Measurements from ENCODE around the gene WIPF1.

WIPF1 gene

GRCh38 chr2:174610243-174610995 is 12.8 kb upstream of the WIPF1 start:
- peaks cover 100% of the 10 kb centered on the region for H3K4me1 Mint-ChIP-seq
- peak; percentile 22 for ATAC-seq
- no peaks in the 10 kb centered on the region for H3K9me3 Mint-ChIP-seq
- H3K27me3 Mint-ChIP-seq, result no peaks in the 10 kb centered on the region
- peak overlapping the region; percentile 91 to 97 for H3K27ac Mint-ChIP-seq
- peak in 1 of 2 donors; percentile 41 for DNase-seq
- peak overlapping the region; percentile 72 to 76 for H3K4me3 Mint-ChIP-seq

GRCh38 chr2:174609261-174609660 is 11.7 kb upstream of the WIPF1 start:
- no peaks in the 10 kb centered on the region for H3K9me3 Mint-ChIP-seq
- H3K27me3 Mint-ChIP-seq, result no peaks in the 10 kb centered on the region
- H3K4me3 Mint-ChIP-seq, result peak overlapping the region; percentile 66 to 70
- peaks cover 100% of the 10 kb centered on the region for H3K4me1 Mint-ChIP-seq
- peak overlapping the region; percentile 79 to 97 for H3K27ac Mint-ChIP-seq
- DNase-seq (no peak), ATAC-seq (no peak)

- H3K27me3 Mint-ChIP-seq, result no peaks in the 10 kb centered on the region
- peak; percentile 37 to 47 for DNase-seq
- ATAC-seq, result peak; percentile 71
- no peaks in the 10 kb centered on the region for H3K9me3 Mint-ChIP-seq
- H3K4me3 Mint-ChIP-seq, result peak overlapping the region; percentile 66 to 70
- peak overlapping the region; percentile 90 to 97 for H3K27ac Mint-ChIP-seq
- peaks cover 97% of the 10 kb centered on the region for H3K4me1 Mint-ChIP-seq
Measured at GRCh38 chr2:174608866-174609214, 11.2 kb upstream of the WIPF1 start.

GRCh38 chr2:174607989-174608865 is 10.6 kb upstream of the WIPF1 start:
- Mint-ChIP-seq H3K27me3 (no peaks in the 10 kb centered on the region), H3K4me1 (peaks cover 96% of the 10 kb centered on the region), H3K27ac (peak overlapping the region; percentile 90 to 97), H3K4me3 (peak overlapping the region; percentile 66 to 70), H3K9me3 (no peaks in the 10 kb centered on the region)
- ATAC-seq, result peak; percentile 90
- peak; percentile 45 to 73 for DNase-seq

- DNase-seq (no peak), ATAC-seq (no peak)
- no peaks in the 10 kb centered on the region for H3K27me3 Mint-ChIP-seq
- no peaks in the 10 kb centered on the region for H3K9me3 Mint-ChIP-seq
- peak overlapping the region; percentile 66 to 70 for H3K4me3 Mint-ChIP-seq
- H3K27ac Mint-ChIP-seq, result peak overlapping the region; percentile 90 to 97
- H3K4me1 Mint-ChIP-seq, result peaks cover 96% of the 10 kb centered on the region
Measured at GRCh38 chr2:174607584-174607983, 10.0 kb upstream of the WIPF1 start.

GRCh38 chr2:174606336-174606735 is 8.7 kb upstream of the WIPF1 start:
- H3K4me3 Mint-ChIP-seq, result peak overlapping the region; percentile 39 to 57
- no peaks in the 10 kb centered on the region for H3K27me3 Mint-ChIP-seq
- peak; percentile 47 to 65 for DNase-seq
- peak; percentile 66 for ATAC-seq
- H3K27ac Mint-ChIP-seq, result peak overlapping the region; percentile 88 to 97
- H3K9me3 Mint-ChIP-seq, result no peaks in the 10 kb centered on the region
- H3K4me1 Mint-ChIP-seq, result peaks cover 96% of the 10 kb centered on the region

GRCh38 chr2:174605687-174606086 is 8.1 kb upstream of the WIPF1 start:
- no peaks in the 10 kb centered on the region for H3K27me3 Mint-ChIP-seq
- H3K4me3 Mint-ChIP-seq, result peak overlapping the region; percentile 39 to 57
- H3K27ac Mint-ChIP-seq, result peak overlapping the region; percentile 88 to 97
- DNase-seq (no peak), ATAC-seq (no peak)
- H3K9me3 Mint-ChIP-seq, result no peaks in the 10 kb centered on the region
- peaks cover 96% of the 10 kb centered on the region for H3K4me1 Mint-ChIP-seq

GRCh38 chr2:174603280-174603679 is 5.7 kb upstream of the WIPF1 start:
- H3K9me3 Mint-ChIP-seq, result peaks cover 6 to 7% of the 10 kb centered on the region in 2 donors
- no peak overlapping the region for H3K4me3 Mint-ChIP-seq

GRCh38 chr2:174602745-174603144 is 5.1 kb upstream of the WIPF1 start:
- Mint-ChIP-seq H3K4me1 (peaks cover 91% of the 10 kb centered on the region), H3K27me3 (no peaks in the 10 kb centered on the region), H3K9me3 (peaks cover 6 to 7% of the 10 kb centered on the region in 2 donors), H3K27ac (peak overlapping the region in 1 of 2 donors; percentile 34), H3K4me3 (peak overlapping the region in 1 of 2 donors; percentile 28)
- DNase-seq (no peak), ATAC-seq (no peak)

More at GRCh38 chr2:174603280-174603679, 5.7 kb upstream of the WIPF1 start:
- ATAC-seq (peak; percentile 64), DNase-seq (peak in 1 of 2 donors; percentile 46)
- no peaks in the 10 kb centered on the region for H3K27me3 Mint-ChIP-seq
- H3K4me1 Mint-ChIP-seq, result peaks cover 96% of the 10 kb centered on the region
- peak overlapping the region in 1 of 2 donors; percentile 64 for H3K27ac Mint-ChIP-seq

GRCh38 chr2:174600349-174600748 is 2.7 kb upstream of the WIPF1 start:
- Mint-ChIP-seq H3K27me3 (no peaks in the 10 kb centered on the region), H3K27ac (peak overlapping the region; percentile 2 to 28), H3K4me3 (peak overlapping the region in 1 of 2 donors; percentile 16), H3K9me3 (peaks cover 6 to 7% of the 10 kb centered on the region in 2 donors), H3K4me1 (peaks cover 67% of the 10 kb centered on the region)
- DNase-seq (no peak), ATAC-seq (no peak)

- ATAC-seq (no peak), DNase-seq (no peak)
- peak overlapping the region; percentile 96 to 98 for H3K27ac Mint-ChIP-seq
- H3K4me1 Mint-ChIP-seq, result peaks cover 58% of the 10 kb centered on the region
- H3K4me3 Mint-ChIP-seq, result peak overlapping the region; percentile 77 to 89
- peaks cover 6 to 7% of the 10 kb centered on the region in 2 donors for H3K9me3 Mint-ChIP-seq
- H3K27me3 Mint-ChIP-seq, result no peaks in the 10 kb centered on the region
Measured at GRCh38 chr2:174599310-174599921, 1.8 kb upstream of the WIPF1 start.

- H3K27me3 Mint-ChIP-seq, result no peaks in the 10 kb centered on the region
- H3K4me1 Mint-ChIP-seq, result peaks cover 57% of the 10 kb centered on the region
- no peak for DNase-seq
- H3K4me3 Mint-ChIP-seq, result peak overlapping the region; percentile 76 to 89
- H3K9me3 Mint-ChIP-seq, result peaks cover 6 to 7% of the 10 kb centered on the region in 2 donors
- peak overlapping the region; percentile 99 for H3K27ac Mint-ChIP-seq
- no peak for ATAC-seq
Measured at GRCh38 chr2:174597009-174597344, 627 bp downstream of the WIPF1 start.

- peak overlapping the region; percentile 76 to 89 for H3K4me3 Mint-ChIP-seq
- ATAC-seq, result peak; percentile 26
- DNase-seq, result no peak
- peaks cover 6 to 7% of the 10 kb centered on the region in 2 donors for H3K9me3 Mint-ChIP-seq
- no peaks in the 10 kb centered on the region for H3K27me3 Mint-ChIP-seq
- H3K27ac Mint-ChIP-seq, result peak overlapping the region; percentile 93 to 99
- peaks cover 57% of the 10 kb centered on the region for H3K4me1 Mint-ChIP-seq
Measured at GRCh38 chr2:174595891-174596397, 1.7 kb downstream of the WIPF1 start.

- Mint-ChIP-seq H3K9me3 (peaks cover 5 to 6% of the 10 kb centered on the region in 2 donors), H3K27ac (peak overlapping the region; percentile 93 to 99), H3K27me3 (no peaks in the 10 kb centered on the region), H3K4me1 (peaks cover 57% of the 10 kb centered on the region), H3K4me3 (peak overlapping the region; percentile 76 to 89)
- peak; percentile 42 for ATAC-seq
- DNase-seq, result no peak
Measured at GRCh38 chr2:174595116-174595809, 2.3 kb downstream of the WIPF1 start.

GRCh38 chr2:174594456-174594855 is 3.1 kb downstream of the WIPF1 start:
- Mint-ChIP-seq H3K27ac (peak overlapping the region; percentile 98 to 100), H3K4me1 (peaks cover 56% of the 10 kb centered on the region), H3K9me3 (peaks cover 0 to under 1% of the 10 kb centered on the region in 2 donors), H3K4me3 (peak overlapping the region; percentile 76 to 90), H3K27me3 (no peaks in the 10 kb centered on the region)
- DNase-seq (no peak), ATAC-seq (no peak)
